ENCODE results near the gene PARD3B. TPM values are rescaled to one million over a fixed set of nuclear protein-coding genes. Genes with fewer than 3 reads are reported as not detected.

Gene PARD3B
- total RNA-seq, 1 donor from 2014 or later: 0.66 TPM

DNA sequence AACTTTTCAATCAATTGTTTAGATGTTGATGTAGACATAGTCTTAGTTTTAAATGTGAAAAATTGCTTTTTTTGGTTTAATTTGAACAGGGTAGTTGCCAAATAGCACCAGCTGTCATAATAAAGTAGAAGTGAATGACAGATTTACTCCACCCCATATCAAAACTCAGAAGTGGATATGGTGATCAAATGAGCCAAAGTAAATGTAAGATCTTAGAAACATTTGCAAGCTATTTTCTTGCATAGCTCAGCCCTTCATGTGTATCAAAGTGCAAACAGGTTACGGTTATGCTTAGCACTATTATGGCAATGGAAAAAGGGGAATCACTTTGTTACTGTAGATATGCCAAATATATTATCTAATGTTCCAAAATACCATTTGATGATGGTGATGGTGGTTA, 596.1 kb downstream of the PARD3B start:
- H3K4me1 Mint-ChIP-seq (ENCODE audit: low read depth, unreplicated experiment): peaks cover 7% of the 10 kb centered on the region
- TF ChIP-seq, protein P1, sequence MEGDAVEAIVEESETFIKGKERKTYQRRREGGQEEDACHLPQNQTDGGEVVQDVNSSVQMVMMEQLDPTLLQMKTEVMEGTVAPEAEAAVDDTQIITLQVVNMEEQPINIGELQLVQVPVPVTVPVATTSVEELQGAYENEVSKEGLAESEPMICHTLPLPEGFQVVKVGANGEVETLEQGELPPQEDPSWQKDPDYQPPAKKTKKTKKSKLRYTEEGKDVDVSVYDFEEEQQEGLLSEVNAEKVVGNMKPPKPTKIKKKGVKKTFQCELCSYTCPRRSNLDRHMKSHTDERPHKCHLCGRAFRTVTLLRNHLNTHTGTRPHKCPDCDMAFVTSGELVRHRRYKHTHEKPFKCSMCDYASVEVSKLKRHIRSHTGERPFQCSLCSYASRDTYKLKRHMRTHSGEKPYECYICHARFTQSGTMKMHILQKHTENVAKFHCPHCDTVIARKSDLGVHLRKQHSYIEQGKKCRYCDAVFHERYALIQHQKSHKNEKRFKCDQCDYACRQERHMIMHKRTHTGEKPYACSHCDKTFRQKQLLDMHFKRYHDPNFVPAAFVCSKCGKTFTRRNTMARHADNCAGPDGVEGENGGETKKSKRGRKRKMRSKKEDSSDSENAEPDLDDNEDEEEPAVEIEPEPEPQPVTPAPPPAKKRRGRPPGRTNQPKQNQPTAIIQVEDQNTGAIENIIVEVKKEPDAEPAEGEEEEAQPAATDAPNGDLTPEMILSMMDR (IDR thresholded peaks at IDR 0.05; ENCODE audit: partially characterized antibody, unreplicated experiment): no peak
- H3K27me3 Mint-ChIP-seq (ENCODE audit: unreplicated experiment): no peaks in the 10 kb centered on the region
- H3K27ac Mint-ChIP-seq (ENCODE audit: unreplicated experiment): no peak overlapping the region
- H3K9me3 Mint-ChIP-seq (ENCODE audit: unreplicated experiment): peaks cover 2% of the 10 kb centered on the region
- DNase-seq: no peak
- no peak overlapping the region for H3K4me3 Mint-ChIP-seq (ENCODE audit: unreplicated experiment)
- H3K36me3 Mint-ChIP-seq (ENCODE audit: unreplicated experiment): no peaks in the 10 kb centered on the region

DNA sequence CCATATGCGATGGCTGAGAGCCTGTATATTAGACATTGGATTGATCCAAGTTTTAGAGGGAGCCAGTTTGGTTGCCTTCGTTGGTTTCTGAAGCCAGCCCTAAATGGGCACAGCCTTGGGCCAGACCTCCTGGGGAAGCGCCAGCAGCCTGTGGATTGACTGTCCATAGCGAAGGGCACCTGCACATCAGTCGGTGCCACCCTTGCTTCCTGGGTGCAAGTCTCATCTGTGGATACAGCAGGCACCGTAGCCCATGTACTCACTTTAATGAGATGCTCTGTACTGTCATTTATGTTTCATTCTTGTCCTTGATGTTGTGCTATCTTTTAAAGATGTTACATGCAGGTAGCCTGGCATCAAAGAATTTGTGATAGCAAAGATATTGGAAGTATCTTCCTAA, 600.6 kb downstream of the PARD3B start:
- H3K27me3 Mint-ChIP-seq (ENCODE audit: unreplicated experiment): no peaks in the 10 kb centered on the region
- TF ChIP-seq, protein P1 (IDR thresholded peaks at IDR 0.05; ENCODE audit: partially characterized antibody, unreplicated experiment): no peak
- no peak overlapping the region for H3K4me3 Mint-ChIP-seq (ENCODE audit: unreplicated experiment)
- H3K36me3 Mint-ChIP-seq (ENCODE audit: unreplicated experiment): no peaks in the 10 kb centered on the region
- no peaks in the 10 kb centered on the region for H3K9me3 Mint-ChIP-seq (ENCODE audit: unreplicated experiment)
- H3K4me1 Mint-ChIP-seq (ENCODE audit: low read depth, unreplicated experiment): peaks cover 2% of the 10 kb centered on the region
- no peak for DNase-seq
- H3K27ac Mint-ChIP-seq (ENCODE audit: unreplicated experiment): no peak overlapping the region

DNA sequence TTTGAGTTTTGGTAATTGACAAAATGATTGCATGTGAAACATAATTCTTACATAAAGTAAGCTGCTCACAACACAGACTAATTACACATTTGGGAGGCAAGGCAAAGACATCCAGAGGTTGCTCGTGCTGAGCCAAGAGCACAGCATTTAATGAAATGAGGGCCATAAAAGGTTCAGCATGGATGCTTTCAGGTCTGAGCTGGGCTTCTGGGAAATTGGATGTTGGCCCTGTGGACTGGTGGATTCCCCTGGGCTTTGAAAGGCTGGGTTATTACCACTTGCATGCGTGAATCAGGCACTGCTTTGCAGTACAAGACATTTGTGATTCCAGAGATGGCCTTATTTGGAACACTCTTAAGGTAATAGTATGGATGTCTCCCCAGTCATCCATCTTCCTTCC, 603.5 kb downstream of the PARD3B start:
- Mint-ChIP-seq H3K4me1 (ENCODE audit: low read depth, unreplicated experiment) (peaks cover 2% of the 10 kb centered on the region), H3K27me3 (ENCODE audit: unreplicated experiment) (no peaks in the 10 kb centered on the region), H3K36me3 (ENCODE audit: unreplicated experiment) (no peaks in the 10 kb centered on the region), H3K4me3 (ENCODE audit: unreplicated experiment) (no peak overlapping the region), H3K27ac (ENCODE audit: unreplicated experiment) (no peak overlapping the region), H3K9me3 (ENCODE audit: unreplicated experiment) (no peaks in the 10 kb centered on the region)
- DNase-seq: no peak
- TF ChIP-seq, protein P1 (IDR thresholded peaks at IDR 0.05; ENCODE audit: partially characterized antibody, unreplicated experiment): no peak

DNA sequence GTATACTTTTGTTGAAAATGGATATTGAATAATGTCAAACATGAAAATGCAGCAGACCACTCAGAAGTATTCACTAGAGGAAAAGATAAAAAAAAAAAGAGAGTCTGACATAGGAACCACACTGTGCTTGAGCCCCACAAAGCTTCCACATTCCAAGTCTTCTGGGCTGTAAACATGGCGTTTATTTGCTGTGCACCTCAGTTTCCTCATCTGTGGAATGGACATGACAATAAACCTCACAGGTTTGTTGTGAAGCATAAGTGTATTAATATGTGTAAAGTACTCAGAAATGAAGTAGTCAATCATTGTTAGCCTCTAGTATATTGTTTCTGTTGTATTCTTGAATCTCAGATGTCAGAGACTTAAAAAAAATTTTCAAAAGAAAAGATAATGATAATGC, 611.2 kb downstream of the PARD3B start:
- no peaks in the 10 kb centered on the region for H3K27me3 Mint-ChIP-seq (ENCODE audit: unreplicated experiment)
- no peak overlapping the region for H3K27ac Mint-ChIP-seq (ENCODE audit: unreplicated experiment)
- H3K9me3 Mint-ChIP-seq (ENCODE audit: unreplicated experiment): no peaks in the 10 kb centered on the region
- TF ChIP-seq, protein P1 (IDR thresholded peaks at IDR 0.05; ENCODE audit: partially characterized antibody, unreplicated experiment): no peak
- H3K4me3 Mint-ChIP-seq (ENCODE audit: unreplicated experiment): no peak overlapping the region
- no peaks in the 10 kb centered on the region for H3K36me3 Mint-ChIP-seq (ENCODE audit: unreplicated experiment)
- no peak for DNase-seq
- H3K4me1 Mint-ChIP-seq (ENCODE audit: low read depth, unreplicated experiment): no peaks in the 10 kb centered on the region

DNA sequence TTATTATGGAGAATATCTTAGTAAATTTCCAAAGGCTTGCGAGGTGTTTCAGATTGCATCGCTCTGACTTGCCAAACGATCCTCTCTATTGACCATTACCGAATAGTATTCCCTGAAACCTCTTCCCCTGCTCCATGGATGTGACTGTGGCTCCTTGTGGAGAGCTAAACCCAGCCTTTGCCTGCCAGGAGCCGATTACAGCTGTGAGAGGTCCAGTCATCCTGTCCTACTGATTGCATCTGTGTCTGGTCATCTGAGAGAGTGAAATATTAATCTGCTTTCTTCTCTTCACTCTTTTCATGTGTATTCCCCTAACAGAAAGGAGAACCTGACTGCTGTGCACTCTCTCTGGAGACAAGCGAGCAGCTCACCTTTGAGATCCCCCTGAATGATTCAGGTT, 613.1 kb downstream of the PARD3B start:
- H3K9me3 Mint-ChIP-seq (ENCODE audit: unreplicated experiment): no peaks in the 10 kb centered on the region

More for the DNA sequence above, 613.1 kb downstream of the PARD3B start:
- Mint-ChIP-seq H3K4me3 (ENCODE audit: unreplicated experiment) (no peak overlapping the region), H3K27me3 (ENCODE audit: unreplicated experiment) (no peaks in the 10 kb centered on the region), H3K4me1 (ENCODE audit: low read depth, unreplicated experiment) (peaks cover 7% of the 10 kb centered on the region), H3K27ac (ENCODE audit: unreplicated experiment) (no peak overlapping the region), H3K36me3 (ENCODE audit: unreplicated experiment) (no peaks in the 10 kb centered on the region)
- DNase-seq: no peak
- TF ChIP-seq, protein P1 (IDR thresholded peaks at IDR 0.05; ENCODE audit: partially characterized antibody, unreplicated experiment): no peak
